Measurements from ENCODE around the gene RCN2.

GRCh38 chr15:76905855-76906254 is 25.7 kb upstream of the RCN2 start:
- TF ChIP-seq CTCF (conservative IDR thresholded peaks at IDR 0.05; ENCODE audit: low read depth in 2 of 2), result no peak
- TF ChIP-seq EZH2 (IDR thresholded peaks at IDR 0.05; ENCODE audit: low read depth, unreplicated experiment), result no peak
- no peak for TF ChIP-seq POLR2AphosphoS5 (IDR thresholded peaks at IDR 0.05; ENCODE audit: low read depth)
- no peak for TF ChIP-seq EZH2phosphoT487 (IDR thresholded peaks at IDR 0.05; ENCODE audit: unreplicated experiment)
- no peak for TF ChIP-seq ETS1 (IDR thresholded peaks at IDR 0.05)
- TF ChIP-seq STAT1 (IDR thresholded peaks at IDR 0.05; ENCODE audit: unreplicated experiment), result no peak
- TF ChIP-seq REST (IDR thresholded peaks at IDR 0.05; ENCODE audit: unreplicated experiment), result no peak
- TF ChIP-seq JUNB (IDR thresholded peaks at IDR 0.05; ENCODE audit: unreplicated experiment), result no peak
- no peak for TF ChIP-seq NANOG (IDR thresholded peaks at IDR 0.05; ENCODE audit: borderline replicate concordance)
- TF ChIP-seq ZNF114 (CRISPR knock-in tag; IDR thresholded peaks at IDR 0.05), result no peak
- no peak for TF ChIP-seq CREB1 (CRISPR knock-in tag; IDR thresholded peaks at IDR 0.05; ENCODE audit: low read depth)
- no peak for TF ChIP-seq ZNF331 (CRISPR knock-in tag; IDR thresholded peaks at IDR 0.05; ENCODE audit: low read depth)
